SU-DHL-6 (cell line): ENCODE results near the gene ATP8A1.
A peak's percentile ranks its signal among the peaks of the same experiment; 100 is the strongest.
"Not testable (repeated sequence)": the region's sequence is repeated elsewhere in the genome, so short reads cannot be mapped to it uniquely, and the experiment has no call there.

Experiments used
- H2AFZ ChIP-seq: fragments of 200-600 bp; sonication (generic); 2 replicates; pipeline ENCODE4 v1.6.1; 2014; ENCODE audit warnings: low read depth, mild to moderate bottlenecking, moderate library complexity, mixed read lengths, antibody characterized with exemption, low read length; ENCODE audit not compliant: severe bottlenecking
- H3F3A ChIP-seq: fragments of 200-600 bp; shearing (Covaris generic); 2 replicates; pipeline ENCODE4 v1.6.0; 2016; ENCODE audit warnings: antibody characterized with exemption, mild to moderate bottlenecking; ENCODE audit not compliant: insufficient read depth
- H3K27ac ChIP-seq: fragments of 200-600 bp; sonication (generic); 2 replicates; pipeline ENCODE4 v1.5.1; 2016; ENCODE audit warnings: low read depth, mild to moderate bottlenecking, low read length, moderate library complexity, mixed read lengths
- H3K27me3 ChIP-seq: fragments of 200-600 bp; sonication (generic), shearing (Covaris generic); 2 replicates; pipeline ENCODE4 v1.6.0; 2014; ENCODE audit warnings: mild to moderate bottlenecking, low read length
- H3K36me3 ChIP-seq: fragments of 200-600 bp; sonication (generic); 2 replicates; pipeline ENCODE4 v1.6.1; 2014; ENCODE audit warnings: mild to moderate bottlenecking, low read length, mixed read lengths
- H3K4me2 ChIP-seq: fragments of 300-600, 200-600 bp; shearing (Covaris generic), sonication (generic); 2 replicates; pipeline ENCODE4 v1.6.0; 2014; ENCODE audit warnings: low read length, low read depth, mild to moderate bottlenecking; ENCODE audit not compliant: poor library complexity, severe bottlenecking
- H3K4me3 ChIP-seq: fragments of 200-600 bp; sonication (generic); 2 replicates; pipeline ENCODE4 v1.5.1; 2014; ENCODE audit warnings: antibody characterized with exemption, low read length, mild to moderate bottlenecking, mixed read lengths; ENCODE audit not compliant: insufficient read depth, poor library complexity, severe bottlenecking
- H3K79me2 ChIP-seq: fragments of 200-600 bp; sonication (generic); 2 replicates; pipeline ENCODE4 v1.6.1; 2014; ENCODE audit warnings: mild to moderate bottlenecking, low read length, moderate library complexity; ENCODE audit not compliant: insufficient read depth
- H3K9ac ChIP-seq: fragments of 200-600 bp; sonication (generic); 2 replicates; pipeline ENCODE4 v1.7.0; 2014; ENCODE audit warnings: mild to moderate bottlenecking, low read length
- H3K9me2 ChIP-seq: fragments of 200-600 bp; sonication (generic); replicated peaks from 2 replicates; pipeline ENCODE4 v1.6.1; 2014; ENCODE audit warnings: low read length; ENCODE audit not compliant: insufficient read depth
- H3K9me3 ChIP-seq: fragments of 200-600 bp; sonication (generic); 2 replicates; pipeline ENCODE4 v1.6.1; 2014; ENCODE audit warnings: low read length, mixed read lengths; ENCODE audit not compliant: insufficient read depth
- H4K20me1 ChIP-seq: fragments of 200-600 bp; sonication (generic); 2 replicates; pipeline ENCODE4 v1.6.1; 2014; ENCODE audit warnings: low read depth, mild to moderate bottlenecking, antibody characterized with exemption, low read length, moderate library complexity, mixed read lengths
- EZH2phosphoT487 ChIP-seq: fragments of 200-600 bp; sonication (generic), shearing (Covaris generic); conservative IDR thresholded peaks from 2 replicates; pipeline ENCODE4 v1.6.1; 2018; ENCODE audit warnings: mild to moderate bottlenecking, antibody characterized with exemption, low read length, moderate library complexity, mixed read lengths
- TF ChIP-seq, protein P1 (sequence below): fragments of 200-600 bp; sonication (generic); IDR thresholded peaks from one replicate; pipeline ENCODE4 v1.5.1; 2017; ENCODE audit warnings: antibody characterized with exemption, mild to moderate bottlenecking, low read length, moderate library complexity; ENCODE audit not compliant: insufficient read depth, poor library complexity, severe bottlenecking

Gene ATP8A1

GRCh38 chr4:42653626-42654560 lies 3.0 kb downstream of the ATP8A1 start:
- Histone ChIP-seq H3K9me2 (no peaks in the 10 kb centered on the region), H3K9ac (no peak overlapping the region), H3K79me2 (peaks cover 53% of the 10 kb centered on the region), H3F3A (no peaks in the 10 kb centered on the region), H3K27me3 (no peaks in the 10 kb centered on the region), H4K20me1 (0 out of 2 replicates have a peak, but pooled peaks cover 1% of the 10 kb centered on the region), H3K4me2 (peak overlapping the region; percentile 77), H3K27ac (no peak overlapping the region), H2AFZ (no peak overlapping the region), H3K4me3 (no peak overlapping the region), H3K36me3 (no peaks in the 10 kb centered on the region), H3K9me3 (no peaks in the 10 kb centered on the region; the same call in 1 of the 2 replicates)
- no peak for TF ChIP-seq EZH2phosphoT487
- TF ChIP-seq, protein P1, sequence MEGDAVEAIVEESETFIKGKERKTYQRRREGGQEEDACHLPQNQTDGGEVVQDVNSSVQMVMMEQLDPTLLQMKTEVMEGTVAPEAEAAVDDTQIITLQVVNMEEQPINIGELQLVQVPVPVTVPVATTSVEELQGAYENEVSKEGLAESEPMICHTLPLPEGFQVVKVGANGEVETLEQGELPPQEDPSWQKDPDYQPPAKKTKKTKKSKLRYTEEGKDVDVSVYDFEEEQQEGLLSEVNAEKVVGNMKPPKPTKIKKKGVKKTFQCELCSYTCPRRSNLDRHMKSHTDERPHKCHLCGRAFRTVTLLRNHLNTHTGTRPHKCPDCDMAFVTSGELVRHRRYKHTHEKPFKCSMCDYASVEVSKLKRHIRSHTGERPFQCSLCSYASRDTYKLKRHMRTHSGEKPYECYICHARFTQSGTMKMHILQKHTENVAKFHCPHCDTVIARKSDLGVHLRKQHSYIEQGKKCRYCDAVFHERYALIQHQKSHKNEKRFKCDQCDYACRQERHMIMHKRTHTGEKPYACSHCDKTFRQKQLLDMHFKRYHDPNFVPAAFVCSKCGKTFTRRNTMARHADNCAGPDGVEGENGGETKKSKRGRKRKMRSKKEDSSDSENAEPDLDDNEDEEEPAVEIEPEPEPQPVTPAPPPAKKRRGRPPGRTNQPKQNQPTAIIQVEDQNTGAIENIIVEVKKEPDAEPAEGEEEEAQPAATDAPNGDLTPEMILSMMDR, result no peak

DNA sequence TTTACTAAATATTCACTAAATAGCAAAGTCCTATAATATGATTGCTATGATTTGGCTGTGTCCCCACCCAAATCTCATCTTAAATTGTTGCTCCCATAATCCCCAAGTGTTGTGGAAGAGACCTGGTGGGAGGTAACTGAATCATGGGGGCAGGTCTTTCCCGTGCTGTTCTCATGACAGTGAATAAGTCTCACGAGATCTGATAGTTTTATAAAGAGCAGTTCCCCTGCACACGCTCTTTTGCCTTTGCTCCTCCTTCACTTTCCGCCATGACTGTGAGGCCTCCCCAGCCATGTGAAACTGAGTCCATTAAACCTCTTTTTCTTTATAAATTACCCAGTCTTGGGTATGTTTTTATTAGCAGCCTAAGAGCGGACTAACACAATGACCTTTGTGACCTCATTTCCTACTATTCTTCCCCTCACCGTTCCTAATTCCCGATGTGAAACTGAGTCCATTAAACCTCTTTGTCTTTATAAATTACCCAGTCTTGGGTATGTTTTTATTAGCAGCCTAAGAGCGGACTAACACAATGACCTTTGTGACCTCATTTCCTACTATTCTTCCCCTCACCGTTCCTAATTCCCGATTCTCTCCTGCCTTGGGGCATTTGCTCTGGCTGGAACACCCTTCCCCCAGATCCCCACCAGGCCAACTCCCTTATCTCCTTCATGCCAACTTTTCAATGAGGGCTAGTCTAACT lies 4.2 kb downstream of the ATP8A1 start:
- H3K9ac ChIP-seq, result not testable (repeated sequence)

GRCh38 chr4:42649870-42650269 lies 7.0 kb downstream of the ATP8A1 start:
- no peak overlapping the region for H3K9ac ChIP-seq
- no peaks in the 10 kb centered on the region for H3K9me2 ChIP-seq
- H3F3A ChIP-seq, result 0 out of 2 replicates have a peak, but pooled peaks cover 5% of the 10 kb centered on the region
- H3K4me2 ChIP-seq, result peak overlapping the region; percentile 8
- no peaks in the 10 kb centered on the region for H3K27me3 ChIP-seq
- H3K36me3 ChIP-seq, result no peaks in the 10 kb centered on the region
- peaks cover 74% of the 10 kb centered on the region for H3K79me2 ChIP-seq
- no peak overlapping the region for H2AFZ ChIP-seq
- no peak for TF ChIP-seq EZH2phosphoT487
- no peak overlapping the region for H3K27ac ChIP-seq
- 0 out of 2 replicates have a peak, but pooled peaks cover 4% of the 10 kb centered on the region for H4K20me1 ChIP-seq
- H3K4me3 ChIP-seq, result no peak overlapping the region
- H3K9me3 ChIP-seq, result no peaks in the 10 kb centered on the region; the same call in 1 of the 2 replicates

More for the DNA sequence above, 4.2 kb downstream of the ATP8A1 start:
- not testable (repeated sequence) for H3K9me3 ChIP-seq, H3K4me3 ChIP-seq, H3K36me3 ChIP-seq, H2AFZ ChIP-seq, H3F3A ChIP-seq, H3K27ac ChIP-seq, H3K9me2 ChIP-seq, H4K20me1 ChIP-seq, H3K27me3 ChIP-seq, H3K4me2 ChIP-seq
- peaks cover 65% of the 10 kb centered on the region for H3K79me2 ChIP-seq

DNA sequence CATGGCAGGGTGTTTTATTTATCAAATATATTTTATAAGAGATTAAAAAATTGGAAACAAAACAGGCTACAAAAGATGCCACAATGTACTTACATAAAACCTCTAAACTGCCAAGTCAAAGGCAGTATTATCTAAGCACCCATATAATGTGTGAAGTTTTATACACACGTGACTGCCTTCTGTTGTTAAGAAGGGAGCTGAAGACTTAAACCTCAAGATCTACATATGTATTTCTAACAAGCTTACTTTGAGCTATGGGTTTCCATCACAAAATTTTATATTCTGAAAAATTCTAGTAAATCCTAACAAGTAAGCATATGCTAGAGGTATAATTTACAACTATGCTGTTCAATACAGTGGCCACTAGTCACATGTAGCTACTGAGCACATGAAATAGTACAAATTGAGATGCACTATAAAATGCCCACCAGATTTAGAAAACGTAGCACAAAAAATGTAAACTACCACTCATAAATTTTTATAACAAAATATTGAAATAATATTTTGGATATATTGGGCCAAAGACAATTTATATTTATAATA lies 9.8 kb downstream of the ATP8A1 start:
- no peak overlapping the region for H3K4me3 ChIP-seq
- H4K20me1 ChIP-seq, result 0 out of 2 replicates have a peak, but pooled peaks cover 4% of the 10 kb centered on the region
- H3F3A ChIP-seq, result 0 out of 2 replicates have a peak, but pooled peaks cover 5% of the 10 kb centered on the region
- peak overlapping the region; percentile 21 for H3K4me2 ChIP-seq
- no peak for TF ChIP-seq EZH2phosphoT487
- TF ChIP-seq, protein P1, result no peak
- no peaks in the 10 kb centered on the region for H3K36me3 ChIP-seq
- no peak overlapping the region for H3K9ac ChIP-seq
- H3K27me3 ChIP-seq, result no peaks in the 10 kb centered on the region
- H3K9me2 ChIP-seq, result no peaks in the 10 kb centered on the region
- H2AFZ ChIP-seq, result no peak overlapping the region
- no peaks in the 10 kb centered on the region for H3K9me3 ChIP-seq
- H3K79me2 ChIP-seq, result peaks cover 77% of the 10 kb centered on the region
- peak overlapping the region; percentile 6; the same call in 1 of the 2 replicates for H3K27ac ChIP-seq
